Panc1 (cell line): ENCODE measurements around the gene IGSF21. TPM values are rescaled to one million over a fixed set of nuclear protein-coding genes. Genes with fewer than 3 reads are reported as not detected.

Experiments
- ATAC-seq: fragments of 200-7000 bp; cut with Tn5 transposase; 2 replicates; pipeline ENCODE4 v1.9.1; 2020; ENCODE audit warnings: mild to moderate bottlenecking, moderate library complexity
- BruUV-seq: library from RNA; stranded (reverse); fragments of 400-500 nt; replicated peaks from 2 replicates; lab custom pipeline; 2021; lab: Mats Ljungman, UMichigan
- CTCF ChIA-PET: fragments of 300-600 bp; sonication (Branson Sonifier 250); formaldehyde crosslinking; loops from one replicate; lab custom pipeline; 2022; ENCODE audit warnings: antibody characterized with exemption; lab: Charles Lee
- POLR2A ChIA-PET: fragments of 300-600 bp; sonication (Branson Sonifier 250); formaldehyde crosslinking; loops from one replicate; lab custom pipeline; 2022; ENCODE audit warnings: antibody characterized with exemption; lab: Charles Lee
- DNase-seq: peaks from one replicate; pipeline ENCODE4 v3.0.0-alpha.2; 2010; ENCODE audit warnings: low read depth, low spot score
- H3K27ac ChIP-seq: 2 replicates; pipeline ENCODE4 v1.5.1; 2011; ENCODE audit warnings: mild to moderate bottlenecking, low read length, inconsistent platforms
- H3K27me3 ChIP-seq: fragments of 200-500 bp; sonication (Bioruptor generic); 2 replicates; pipeline ENCODE4 v1.6.0; 2014; ENCODE audit warnings: low read length, inconsistent platforms; ENCODE audit not compliant: control insufficient read depth, insufficient read depth
- H3K36me3 ChIP-seq: fragments of 200-500 bp; sonication (Bioruptor generic); 2 replicates; pipeline ENCODE4 v1.5.1; 2014; ENCODE audit warnings: inconsistent platforms, mild to moderate bottlenecking, low read length, moderate library complexity; ENCODE audit not compliant: control insufficient read depth, insufficient read depth
- H3K4me1 ChIP-seq: 2 replicates; pipeline ENCODE4 v1.5.1; 2011; ENCODE audit warnings: inconsistent platforms, mild to moderate bottlenecking, low read length, moderate library complexity; ENCODE audit not compliant: control insufficient read depth, insufficient read depth
- H3K4me3 ChIP-seq, 2 experiments: 2 replicates each; pipeline ENCODE4 v1.5.1; 2011 to 2012; ENCODE audit warnings: low read depth in 2 of 2, low read length in 2 of 2, mild to moderate bottlenecking in 2 of 2, inconsistent platforms in 1 of 2, moderate library complexity in 1 of 2
- H3K9me3 ChIP-seq: fragments of 200-500 bp; sonication (Bioruptor generic); 2 replicates; pipeline ENCODE4 v1.5.1; 2014; ENCODE audit warnings: low read depth, mild to moderate bottlenecking, inconsistent platforms, low read length, moderate library complexity; ENCODE audit not compliant: control insufficient read depth, insufficient read depth
- CTCF ChIP-seq: fragments of 450-650 bp; IDR thresholded peaks from 2 replicates; pipeline ENCODE4 v1.5.1; 2017; ENCODE audit warnings: mild to moderate bottlenecking
- POLR2AphosphoS5 ChIP-seq: IDR thresholded peaks from 2 replicates; pipeline ENCODE4 v1.6.1; 2012; ENCODE audit warnings: mild to moderate bottlenecking, low read depth, low read length, moderate library complexity
- REST ChIP-seq, 2 experiments: IDR thresholded peaks; 2 replicates each; pipeline ENCODE4 v1.6.1; 2011 to 2012; ENCODE audit warnings: low read depth in 2 of 2, control low read depth in 1 of 2, low read length in 1 of 2, mild to moderate bottlenecking in 1 of 2, moderate library complexity in 1 of 2; ENCODE audit not compliant: insufficient read depth in 1 of 2
- SIN3A ChIP-seq: IDR thresholded peaks from 2 replicates; pipeline ENCODE4 v1.6.1; 2012; ENCODE audit warnings: low read depth, mild to moderate bottlenecking, low read length, moderate library complexity, borderline replicate concordance; ENCODE audit not compliant: insufficient read depth
- TCF7L2 ChIP-seq: IDR thresholded peaks from 2 replicates; pipeline ENCODE4 v1.6.1; 2011; ENCODE audit warnings: mild to moderate bottlenecking, low read depth, low read length, inconsistent platforms
- in situ Hi-C: cut with HindIII; loops from 2 replicates; pipeline ENCODE4 v1.10.0; 2016; ENCODE audit warnings: low sequenced_read_pairs, low pct_unique_long_range_greater_than_20kb
- intact Hi-C: fragments of 100-400 bp; cut with micrococcal nuclease; formaldehyde crosslinking; loops from one replicate; pipeline ENCODE4 v1.10.0; 2022; ENCODE audit not compliant: unreplicated experiment
- total RNA-seq: library from RNA; stranded (reverse); gene quantifications from one replicate; pipeline ENCODE4 v1.2.1, GENCODE V29; 2021; ENCODE audit not compliant: unreplicated experiment

IGSF21 gene
- total RNA-seq, 1 experiment from 2014 or later: not detected

DNA sequence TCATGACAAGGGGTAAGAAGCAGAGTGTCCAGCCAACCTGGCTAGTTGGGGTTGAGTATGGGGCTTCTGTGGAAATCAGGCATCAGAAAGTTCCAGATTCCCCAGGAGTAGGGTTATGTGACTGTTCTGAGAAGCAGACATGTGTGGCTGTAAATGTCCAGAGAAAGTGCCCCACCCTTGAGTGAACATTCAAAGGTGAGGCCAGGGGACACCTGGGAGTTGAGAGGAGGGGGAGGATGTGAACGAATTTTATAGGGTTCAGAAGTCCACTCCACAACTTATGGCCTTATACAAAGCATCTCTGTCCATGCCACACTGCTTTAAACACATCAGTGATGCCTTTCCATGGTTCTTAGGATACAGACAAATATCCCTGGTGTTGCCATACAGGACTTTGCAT, 133.3 kb downstream of the IGSF21 start:
- H3K27me3 ChIP-seq: peaks cover 15% of the 10 kb centered on the region; the same call in 1 of the 2 replicates
- no TSS peak for BruUV-seq
- POLR2A ChIA-PET: no interaction called here

GRCh38 chr1:18241891-18242290, 134.3 kb downstream of the IGSF21 start:
- ChIA-PET POLR2A (no interaction called here), CTCF (no interaction called here)
- Histone ChIP-seq H3K36me3 (no peaks in the 10 kb centered on the region), H3K4me1 (no peaks in the 10 kb centered on the region), H3K27ac (no peak overlapping the region), H3K9me3 (no peaks in the 10 kb centered on the region), H3K27me3 (peaks cover 14% of the 10 kb centered on the region; the same call in 1 of the 2 replicates), H3K4me3 (no peak overlapping the region)
- no TSS peak for BruUV-seq
- in situ Hi-C loops: no loop called here
- intact Hi-C loops: no loop called here
- DNase-seq (no peak), ATAC-seq (no peak)
- TF ChIP-seq CTCF: no peak
- TF ChIP-seq SIN3A: no peak
- TF ChIP-seq POLR2AphosphoS5: no peak
- TF ChIP-seq TCF7L2: no peak
- no peak for TF ChIP-seq REST (IDR thresholded peaks at IDR 0.05; ENCODE audit: insufficient read depth in 1 of 2, low read depth in 2 of 2, low read length in 1 of 2)

More for the DNA sequence above, 133.3 kb downstream of the IGSF21 start:
- H3K36me3 ChIP-seq: no peaks in the 10 kb centered on the region
- intact Hi-C loops: no loop called here
- in situ Hi-C loops: no loop called here
- TF ChIP-seq TCF7L2 (no peak), POLR2AphosphoS5 (no peak), REST (IDR thresholded peaks at IDR 0.05; ENCODE audit: insufficient read depth in 1 of 2, low read depth in 2 of 2, low read length in 1 of 2) (no peak), CTCF (no peak), SIN3A (no peak)
- DNase-seq: no peak
- H3K27ac ChIP-seq: no peak overlapping the region
- CTCF ChIA-PET: no interaction called here
- H3K4me3 ChIP-seq: no peak overlapping the region
- no peaks in the 10 kb centered on the region for H3K4me1 ChIP-seq
- no peak for ATAC-seq
- no peaks in the 10 kb centered on the region for H3K9me3 ChIP-seq
